Tibial nerve (tissue), 4 donors: ENCODE measurements around the gene LDHAL6B.

Experiments
- EP300 ChIP-seq, 2 donors: sonication (generic); formaldehyde crosslinking; IDR thresholded peaks; one replicate each; pipeline ENCODE4 v1.6.1; 2017; ENCODE audit warnings: antibody characterized with exemption in 2 of 2, mild to moderate bottlenecking in 1 of 2
- POLR2A ChIP-seq, 2 donors: fragments of 450-650 bp; IDR thresholded peaks; one replicate each; pipeline ENCODE4 v1.6.1; 2017; ENCODE audit warnings: antibody characterized with exemption in 2 of 2, mild to moderate bottlenecking in 2 of 2, moderate library complexity in 2 of 2
- TF ChIP-seq, protein P1 (sequence below), 5 experiments: fragments of 200-600 bp in 3 of 5; fragments of 450-650 bp in 2 of 5; sonication (generic) in 3 of 5; IDR thresholded peaks; one replicate each; pipeline ENCODE4 v1.5.1; 2016 to 2019; ENCODE audit warnings: antibody characterized with exemption in 5 of 5, mild to moderate bottlenecking in 3 of 5, moderate library complexity in 2 of 5

DNA sequence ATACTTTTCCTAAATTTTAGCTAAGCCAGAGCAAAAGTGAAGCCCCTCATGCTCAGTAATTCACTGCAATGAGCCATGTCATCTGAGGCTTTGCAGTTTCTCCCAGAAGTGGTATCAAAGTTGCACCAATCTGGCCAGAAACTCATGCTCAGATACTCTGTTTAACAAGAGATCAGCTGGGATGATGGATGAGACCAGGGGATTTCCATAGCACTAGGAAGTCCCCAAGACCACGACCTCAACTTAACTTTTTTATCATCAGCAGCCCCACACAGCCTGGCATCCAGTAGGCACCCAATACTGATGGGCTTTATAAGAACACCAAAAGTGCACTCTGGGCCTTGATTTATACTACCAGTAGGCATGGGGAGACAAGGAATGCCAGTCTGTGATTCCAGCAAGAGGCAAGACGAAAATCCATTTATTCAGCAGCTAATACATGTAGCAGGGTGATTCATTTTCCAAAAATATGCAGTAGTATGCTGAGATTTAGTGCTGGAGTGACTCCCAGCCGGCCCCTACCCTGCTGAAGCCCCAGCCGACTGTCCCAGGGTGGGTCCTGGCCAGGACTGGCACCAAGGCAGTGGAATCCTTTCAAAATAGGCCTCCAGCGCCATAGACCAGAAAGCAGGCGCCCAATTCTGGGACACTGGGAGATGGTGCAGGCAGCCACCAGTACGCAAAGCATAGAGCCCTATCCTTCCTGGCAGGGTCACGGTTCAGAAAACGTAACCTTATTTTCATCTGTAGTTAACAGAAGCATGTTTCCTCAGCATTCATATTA is 612 bp upstream of the LDHAL6B start:
- no peak for TF ChIP-seq POLR2A (IDR thresholded peaks at IDR 0.05)
- TF ChIP-seq, protein P1, sequence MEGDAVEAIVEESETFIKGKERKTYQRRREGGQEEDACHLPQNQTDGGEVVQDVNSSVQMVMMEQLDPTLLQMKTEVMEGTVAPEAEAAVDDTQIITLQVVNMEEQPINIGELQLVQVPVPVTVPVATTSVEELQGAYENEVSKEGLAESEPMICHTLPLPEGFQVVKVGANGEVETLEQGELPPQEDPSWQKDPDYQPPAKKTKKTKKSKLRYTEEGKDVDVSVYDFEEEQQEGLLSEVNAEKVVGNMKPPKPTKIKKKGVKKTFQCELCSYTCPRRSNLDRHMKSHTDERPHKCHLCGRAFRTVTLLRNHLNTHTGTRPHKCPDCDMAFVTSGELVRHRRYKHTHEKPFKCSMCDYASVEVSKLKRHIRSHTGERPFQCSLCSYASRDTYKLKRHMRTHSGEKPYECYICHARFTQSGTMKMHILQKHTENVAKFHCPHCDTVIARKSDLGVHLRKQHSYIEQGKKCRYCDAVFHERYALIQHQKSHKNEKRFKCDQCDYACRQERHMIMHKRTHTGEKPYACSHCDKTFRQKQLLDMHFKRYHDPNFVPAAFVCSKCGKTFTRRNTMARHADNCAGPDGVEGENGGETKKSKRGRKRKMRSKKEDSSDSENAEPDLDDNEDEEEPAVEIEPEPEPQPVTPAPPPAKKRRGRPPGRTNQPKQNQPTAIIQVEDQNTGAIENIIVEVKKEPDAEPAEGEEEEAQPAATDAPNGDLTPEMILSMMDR (IDR thresholded peaks at IDR 0.05), result no peak
- TF ChIP-seq EP300 (IDR thresholded peaks at IDR 0.05), result no peak
